Peyer's patch (tissue), 4 donors: Measurements from ENCODE around the gene PCMT1.

Experiments
- POLR2A ChIP-seq, 2 donors: fragments of 450-650 bp; IDR thresholded peaks; one replicate each; pipeline ENCODE4 v1.5.1; 2017; ENCODE audit warnings: antibody characterized with exemption in 2 of 2, mild to moderate bottlenecking in 2 of 2, moderate library complexity in 2 of 2
- TF ChIP-seq, protein P1 (sequence below), 6 experiments: fragments of 450-650 bp in 4 of 6; fragments of 200-600 bp in 2 of 6; sonication (generic) in 1 of 6; IDR thresholded peaks; one replicate each; pipeline ENCODE4 v1.5.1; 2017 to 2019; ENCODE audit warnings: antibody characterized with exemption in 6 of 6, mild to moderate bottlenecking in 3 of 6, moderate library complexity in 1 of 6

DNA sequence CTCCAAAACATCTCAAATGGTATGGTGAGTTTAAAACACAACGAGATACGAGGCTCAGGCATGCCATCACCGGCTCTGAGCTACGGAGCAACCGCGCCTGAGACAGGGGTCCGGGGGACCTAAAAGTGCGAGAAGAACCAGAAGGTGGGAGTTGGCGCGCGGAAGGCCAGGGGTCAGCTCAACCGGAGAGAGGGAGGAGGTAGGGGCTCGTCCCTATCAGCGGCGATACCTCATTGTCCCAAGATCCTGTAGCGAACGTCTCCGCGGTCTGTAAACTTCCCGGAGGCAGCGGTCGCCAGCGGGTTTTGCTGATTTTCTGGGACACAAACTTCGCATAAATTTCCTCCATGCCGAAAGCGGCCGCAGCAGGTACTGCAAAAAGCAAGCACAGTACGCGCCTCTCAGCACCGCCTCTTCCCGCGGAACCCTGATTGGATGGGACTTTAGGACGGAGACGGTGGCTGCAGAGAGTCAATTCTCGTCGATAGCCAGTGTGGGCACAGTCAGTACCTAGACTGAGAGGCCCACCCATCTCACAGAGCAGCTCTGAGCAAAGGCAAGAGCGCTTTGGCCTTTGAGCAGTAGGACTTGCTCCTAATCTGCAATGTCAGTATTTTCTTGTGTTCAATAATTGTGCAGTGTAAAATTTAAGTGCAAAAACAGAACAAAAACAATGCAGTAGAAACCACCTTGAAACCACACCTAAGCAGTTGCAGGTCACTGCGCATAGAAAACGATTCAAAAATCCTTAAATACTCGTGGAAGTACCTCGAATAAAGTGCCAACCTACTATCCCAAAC lies 3.2 kb upstream of the PCMT1 start, which contains the start of gene NUP43:
- TF ChIP-seq, protein P1, sequence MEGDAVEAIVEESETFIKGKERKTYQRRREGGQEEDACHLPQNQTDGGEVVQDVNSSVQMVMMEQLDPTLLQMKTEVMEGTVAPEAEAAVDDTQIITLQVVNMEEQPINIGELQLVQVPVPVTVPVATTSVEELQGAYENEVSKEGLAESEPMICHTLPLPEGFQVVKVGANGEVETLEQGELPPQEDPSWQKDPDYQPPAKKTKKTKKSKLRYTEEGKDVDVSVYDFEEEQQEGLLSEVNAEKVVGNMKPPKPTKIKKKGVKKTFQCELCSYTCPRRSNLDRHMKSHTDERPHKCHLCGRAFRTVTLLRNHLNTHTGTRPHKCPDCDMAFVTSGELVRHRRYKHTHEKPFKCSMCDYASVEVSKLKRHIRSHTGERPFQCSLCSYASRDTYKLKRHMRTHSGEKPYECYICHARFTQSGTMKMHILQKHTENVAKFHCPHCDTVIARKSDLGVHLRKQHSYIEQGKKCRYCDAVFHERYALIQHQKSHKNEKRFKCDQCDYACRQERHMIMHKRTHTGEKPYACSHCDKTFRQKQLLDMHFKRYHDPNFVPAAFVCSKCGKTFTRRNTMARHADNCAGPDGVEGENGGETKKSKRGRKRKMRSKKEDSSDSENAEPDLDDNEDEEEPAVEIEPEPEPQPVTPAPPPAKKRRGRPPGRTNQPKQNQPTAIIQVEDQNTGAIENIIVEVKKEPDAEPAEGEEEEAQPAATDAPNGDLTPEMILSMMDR (IDR thresholded peaks at IDR 0.05), result peak; percentile 49 to 83 (median 67)
- TF ChIP-seq POLR2A (IDR thresholded peaks at IDR 0.05), result peak in 1 of 2 donors; percentile 41
